Endothelial cell of umbilical vein (primary cell): ENCODE results near the gene TSPAN15.
"Not testable (repeated sequence)": the region's sequence is repeated elsewhere in the genome, so short reads cannot be mapped to it uniquely, and the experiment has no call there.

Source experiments
- EZH2 ChIP-seq: IDR thresholded peaks from 2 replicates; pipeline ENCODE4 v1.6.1; 2012; ENCODE audit warnings: borderline replicate concordance, low read depth, mild to moderate bottlenecking, moderate library complexity, low read length, inconsistent platforms; ENCODE audit not compliant: severe bottlenecking
- FOS ChIP-seq: IDR thresholded peaks from 2 replicates; pipeline ENCODE4 v1.6.1; 2011; ENCODE audit warnings: mild to moderate bottlenecking, low read length, moderate library complexity, borderline replicate concordance; ENCODE audit not compliant: insufficient read depth
- GATA2 ChIP-seq: IDR thresholded peaks from 2 replicates; pipeline ENCODE4 v1.7.0; 2011; ENCODE audit warnings: low read depth, mild to moderate bottlenecking, moderate library complexity, mixed read lengths, low read length; ENCODE audit not compliant: insufficient read length, insufficient read depth
- JUN ChIP-seq: IDR thresholded peaks from 2 replicates; pipeline ENCODE4 v1.6.1; 2011; ENCODE audit warnings: borderline replicate concordance, low read depth; ENCODE audit not compliant: insufficient read length, insufficient read depth
- POLR2A ChIP-seq: IDR thresholded peaks from 2 replicates; pipeline ENCODE4 v1.6.1; 2012; ENCODE audit warnings: low read depth, mild to moderate bottlenecking, control low read depth, low read length
- POLR2AphosphoS5 ChIP-seq: IDR thresholded peaks from 2 replicates; pipeline ENCODE4 v1.6.1; 2012; ENCODE audit warnings: low read depth, mild to moderate bottlenecking, control low read depth, low read length, moderate library complexity; ENCODE audit not compliant: insufficient read depth
- TF ChIP-seq, protein P1 (sequence below), 2 donors: IDR thresholded peaks; 1 replicate in 1 of 2; 2 replicates in 1 of 2; pipeline ENCODE4 v1.5.1; 2011; ENCODE audit warnings: low read length in 2 of 2, mild to moderate bottlenecking in 2 of 2, moderate library complexity in 2 of 2, control low read depth in 1 of 2, inconsistent platforms in 1 of 2, low read depth in 1 of 2; ENCODE audit not compliant: insufficient read depth in 1 of 2; ENCODE audit errors: extremely low read depth in 1 of 2
- TF ChIP-seq, protein P2 (sequence below): IDR thresholded peaks from 2 replicates; pipeline ENCODE4 v1.6.1; 2011; ENCODE audit not compliant: insufficient read depth, insufficient read length

DNA sequence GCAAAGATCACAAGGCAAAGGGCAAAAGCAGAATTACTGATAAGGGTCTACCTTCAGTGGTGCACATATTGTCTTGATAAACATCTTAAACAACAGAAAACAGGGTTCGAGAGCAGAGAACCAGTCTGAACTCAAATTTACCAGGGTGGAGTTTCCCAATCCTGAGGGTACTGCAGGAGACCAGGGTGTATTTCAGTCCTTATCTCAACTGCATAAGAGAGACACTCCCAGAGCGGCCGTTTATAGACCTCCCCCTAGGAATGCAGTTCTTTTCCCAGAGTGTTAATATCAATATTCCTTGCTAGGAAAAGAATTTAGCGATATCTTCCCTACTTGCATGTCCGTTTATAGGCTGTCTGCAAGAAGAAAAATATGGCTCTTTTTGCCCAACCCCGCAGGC lies 37.6 kb downstream of the TSPAN15 start:
- TF ChIP-seq, protein P1, sequence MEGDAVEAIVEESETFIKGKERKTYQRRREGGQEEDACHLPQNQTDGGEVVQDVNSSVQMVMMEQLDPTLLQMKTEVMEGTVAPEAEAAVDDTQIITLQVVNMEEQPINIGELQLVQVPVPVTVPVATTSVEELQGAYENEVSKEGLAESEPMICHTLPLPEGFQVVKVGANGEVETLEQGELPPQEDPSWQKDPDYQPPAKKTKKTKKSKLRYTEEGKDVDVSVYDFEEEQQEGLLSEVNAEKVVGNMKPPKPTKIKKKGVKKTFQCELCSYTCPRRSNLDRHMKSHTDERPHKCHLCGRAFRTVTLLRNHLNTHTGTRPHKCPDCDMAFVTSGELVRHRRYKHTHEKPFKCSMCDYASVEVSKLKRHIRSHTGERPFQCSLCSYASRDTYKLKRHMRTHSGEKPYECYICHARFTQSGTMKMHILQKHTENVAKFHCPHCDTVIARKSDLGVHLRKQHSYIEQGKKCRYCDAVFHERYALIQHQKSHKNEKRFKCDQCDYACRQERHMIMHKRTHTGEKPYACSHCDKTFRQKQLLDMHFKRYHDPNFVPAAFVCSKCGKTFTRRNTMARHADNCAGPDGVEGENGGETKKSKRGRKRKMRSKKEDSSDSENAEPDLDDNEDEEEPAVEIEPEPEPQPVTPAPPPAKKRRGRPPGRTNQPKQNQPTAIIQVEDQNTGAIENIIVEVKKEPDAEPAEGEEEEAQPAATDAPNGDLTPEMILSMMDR (IDR thresholded peaks at IDR 0.05; ENCODE audit: extremely low read depth in 1 of 2, insufficient read depth in 1 of 2, low read depth in 1 of 2, low read length in 2 of 2) = not testable (repeated sequence)
- TF ChIP-seq, protein P2, sequence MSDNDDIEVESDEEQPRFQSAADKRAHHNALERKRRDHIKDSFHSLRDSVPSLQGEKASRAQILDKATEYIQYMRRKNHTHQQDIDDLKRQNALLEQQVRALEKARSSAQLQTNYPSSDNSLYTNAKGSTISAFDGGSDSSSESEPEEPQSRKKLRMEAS = not testable (repeated sequence)
- TF ChIP-seq POLR2AphosphoS5, EZH2, JUN, GATA2, POLR2A, FOS: not testable (repeated sequence)
